ENCODE measurements around the gene CFAP410. TPM values are rescaled to one million over a fixed set of nuclear protein-coding genes. Genes with fewer than 3 reads are reported as not detected.

Gene CFAP410
- total RNA-seq, 4 donors from 2014 or later = 10.6 to 23.0 (median 20.0) TPM

GRCh38 chr21:44288251-44289110 lies 50.7 kb downstream of the CFAP410 start:
- no peak overlapping the region for H3K27ac ChIP-seq
- intact Hi-C loops (cut with DNase I; ENCODE audit: low total_unique reads) = no loop called here
- in situ Hi-C loops (cut with MboI; ENCODE audit: low sequenced_read_pairs in 4 of 4) = no loop called here
- DNase-seq (no peak), ATAC-seq (no peak)
- no peak overlapping the region for H3K4me3 ChIP-seq
- no peaks in the 10 kb centered on the region for H3K36me3 ChIP-seq
- H3K27me3 ChIP-seq = peaks cover 8 to 17% (median 12%) of the 10 kb centered on the region in 3 donors
- no peaks in the 10 kb centered on the region for H3K9me3 ChIP-seq
- TF ChIP-seq CTCF (IDR thresholded peaks at IDR 0.05 in 4 of 5, conservative IDR thresholded peaks at IDR 0.05 in 1 of 5) (no peak), POLR2A (IDR thresholded peaks at IDR 0.05) (no peak)
- H3K4me1 ChIP-seq = no peaks in the 10 kb centered on the region

DNA sequence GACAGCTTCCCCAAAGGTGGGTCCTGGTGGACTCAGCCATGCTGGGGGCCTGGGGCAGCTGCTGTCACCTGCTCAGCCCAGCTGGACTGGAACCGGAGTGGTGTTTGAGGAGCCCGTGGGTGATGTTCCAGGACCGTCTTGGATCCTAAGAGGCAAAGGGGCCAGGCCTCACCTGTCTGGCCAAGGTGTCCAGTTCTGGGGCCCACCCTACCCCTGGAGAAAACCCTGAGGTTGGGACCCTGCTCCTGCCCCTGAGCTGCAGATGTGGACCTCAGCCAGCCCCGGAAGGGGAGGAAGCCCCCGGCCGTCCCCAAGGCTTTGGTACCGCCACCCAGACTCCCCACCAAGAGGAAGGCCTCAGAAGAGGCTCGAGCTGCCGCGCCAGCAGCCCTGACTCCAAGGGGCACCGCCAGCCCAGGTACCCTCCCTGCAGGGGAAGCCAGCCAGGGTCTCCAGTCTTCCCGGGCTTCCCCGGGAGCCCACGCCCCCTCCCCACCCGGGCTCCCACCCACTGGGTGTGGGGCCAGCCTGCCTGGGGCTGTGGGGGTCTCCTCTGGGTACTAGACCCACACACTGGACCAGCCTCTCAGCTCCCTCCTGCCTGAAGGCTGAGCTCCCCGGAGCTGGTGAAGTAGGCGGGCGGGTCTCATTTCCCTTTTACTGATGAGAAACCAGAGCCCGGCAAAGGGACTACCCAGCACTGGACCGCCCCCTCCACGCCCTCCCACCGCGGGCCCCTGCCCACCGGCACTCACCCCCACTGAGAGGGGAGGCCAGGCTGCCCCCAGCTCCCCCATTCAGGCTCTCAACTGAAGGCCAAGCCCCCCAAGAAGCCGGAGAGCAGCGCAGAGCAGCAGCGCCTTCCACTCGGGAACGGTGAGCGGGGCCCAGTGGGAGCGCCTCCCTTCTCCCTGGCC lies 52.2 kb downstream of the CFAP410 start:
- H3K4me3 ChIP-seq = no peak overlapping the region
- ATAC-seq (no peak), DNase-seq (no peak)
- H3K27me3 ChIP-seq = peaks cover 8 to 17% (median 12%) of the 10 kb centered on the region in 3 donors
- H3K27ac ChIP-seq = no peak overlapping the region
- H3K9me3 ChIP-seq = no peaks in the 10 kb centered on the region
- TF ChIP-seq POLR2A (IDR thresholded peaks at IDR 0.05) (no peak), CTCF (IDR thresholded peaks at IDR 0.05 in 4 of 5, conservative IDR thresholded peaks at IDR 0.05 in 1 of 5) (no peak)
- in situ Hi-C loops (cut with MboI; ENCODE audit: low sequenced_read_pairs in 4 of 4) = no loop called here
- intact Hi-C loops (cut with DNase I; ENCODE audit: low total_unique reads) = no loop called here
- H3K36me3 ChIP-seq = no peaks in the 10 kb centered on the region
- no peaks in the 10 kb centered on the region for H3K4me1 ChIP-seq

- DNase-seq = no peak
- peaks cover 8 to 17% (median 12%) of the 10 kb centered on the region in 3 donors for H3K27me3 ChIP-seq
Measured at GRCh38 chr21:44286086-44286715, 53.0 kb downstream of the CFAP410 start.

More at GRCh38 chr21:44286086-44286715, 53.0 kb downstream of the CFAP410 start:
- no peak for TF ChIP-seq POLR2A (IDR thresholded peaks at IDR 0.05)
- TF ChIP-seq CTCF (IDR thresholded peaks at IDR 0.05 in 4 of 5, conservative IDR thresholded peaks at IDR 0.05 in 1 of 5) = no peak
- Histone ChIP-seq H3K4me1 (no peaks in the 10 kb centered on the region), H3K9me3 (no peaks in the 10 kb centered on the region), H3K4me3 (no peak overlapping the region), H3K27ac (no peak overlapping the region), H3K36me3 (no peaks in the 10 kb centered on the region)
- ATAC-seq = no peak
- intact Hi-C loops (cut with DNase I; ENCODE audit: low total_unique reads) = no loop called here
- in situ Hi-C loops (cut with MboI; ENCODE audit: low sequenced_read_pairs in 4 of 4) = no loop called here
